ENCODE measurements around the gene SYCE1L.

The SYCE1L gene

DNA sequence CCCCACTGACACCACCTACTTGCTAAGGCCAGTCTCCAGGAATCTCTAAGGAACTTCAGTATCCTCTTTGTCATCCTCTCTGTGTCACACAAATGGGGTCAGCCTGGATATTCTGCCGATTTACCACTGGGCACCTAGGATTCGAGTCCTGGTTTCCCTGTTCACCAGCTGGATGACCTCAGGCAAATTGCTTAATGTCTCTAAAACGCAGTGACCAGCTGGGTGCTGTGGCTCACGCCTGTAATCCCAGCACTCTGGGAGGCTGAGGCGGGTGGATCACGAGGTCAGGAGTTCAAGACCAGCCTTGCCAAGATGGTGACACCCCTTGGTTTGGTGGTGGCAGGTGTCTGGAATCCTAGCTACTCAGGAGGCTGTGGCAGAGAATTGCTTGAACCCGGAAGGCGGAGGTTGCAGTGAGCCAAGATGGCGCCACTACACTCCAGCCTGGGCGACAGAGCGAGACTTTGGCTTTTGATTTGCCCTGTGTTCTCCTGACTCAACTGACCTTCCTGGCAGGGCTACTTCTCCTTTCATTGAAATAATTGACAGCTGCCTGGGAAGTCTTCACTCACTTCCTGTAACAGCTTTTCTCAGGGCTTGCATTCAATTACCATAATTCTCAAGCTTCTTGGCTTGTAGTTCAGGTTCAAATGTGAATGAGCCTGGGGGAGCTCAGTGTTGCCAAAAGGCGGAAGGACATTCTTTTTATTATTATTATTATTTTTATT lies 15.4 kb downstream of the SYCE1L start:
- TF ChIP-seq EZH2phosphoT487 (IDR thresholded peaks at IDR 0.05; ENCODE audit: borderline replicate concordance) = no peak
- no peak for TF ChIP-seq CTCF (conservative IDR thresholded peaks at IDR 0.05; ENCODE audit: low read length)
- Histone ChIP-seq H3F3A (ENCODE audit: low read depth) (no peaks in the 10 kb centered on the region), H4K20me1 (ENCODE audit: insufficient read depth, low read length, poor library complexity, severe bottlenecking) (no peaks in the 10 kb centered on the region), H2AFZ (ENCODE audit: low read length) (no peak overlapping the region), H3K27me3 (ENCODE audit: insufficient read depth, low read length, poor library complexity, severe bottlenecking) (no peaks in the 10 kb centered on the region), H3K4me3 (ENCODE audit: low read length, poor library complexity, severe bottlenecking) (no peak overlapping the region), H3K79me2 (ENCODE audit: insufficient read depth, low read length) (no peaks in the 10 kb centered on the region), H3K36me3 (ENCODE audit: insufficient read depth, low read length) (no peaks in the 10 kb centered on the region), H3K9ac (ENCODE audit: low read depth, low read length, poor library complexity, severe bottlenecking) (no peak overlapping the region), H3K9me3 (ENCODE audit: insufficient read depth, low read depth, low read length) (no peaks in the 10 kb centered on the region), H3K9me2 (replicated peaks; ENCODE audit: low read depth, low read length) (no peaks in the 10 kb centered on the region), H3K4me2 (ENCODE audit: low read depth, low read length, poor library complexity, severe bottlenecking) (no peak overlapping the region), H3K4me1 (ENCODE audit: insufficient read depth, low read length, poor library complexity, severe bottlenecking) (no peaks in the 10 kb centered on the region)

GRCh38 chr16:77219437-77219836 lies 20.2 kb downstream of the SYCE1L start:
- H3K9me2 ChIP-seq (replicated peaks; ENCODE audit: low read depth, low read length) = no peaks in the 10 kb centered on the region
- H3K27me3 ChIP-seq (ENCODE audit: insufficient read depth, low read length, poor library complexity, severe bottlenecking) = no peaks in the 10 kb centered on the region
- H3K9ac ChIP-seq (ENCODE audit: low read depth, low read length, poor library complexity, severe bottlenecking) = no peak overlapping the region
- TF ChIP-seq EZH2phosphoT487 (IDR thresholded peaks at IDR 0.05; ENCODE audit: borderline replicate concordance) (no peak), CTCF (conservative IDR thresholded peaks at IDR 0.05; ENCODE audit: low read length) (no peak)
- H2AFZ ChIP-seq (ENCODE audit: low read length) = no peak overlapping the region
- H3K4me3 ChIP-seq (ENCODE audit: low read length, poor library complexity, severe bottlenecking) = no peak overlapping the region
- H3F3A ChIP-seq (ENCODE audit: low read depth) = no peaks in the 10 kb centered on the region
- no peaks in the 10 kb centered on the region for H3K79me2 ChIP-seq (ENCODE audit: insufficient read depth, low read length)
- no peaks in the 10 kb centered on the region for H4K20me1 ChIP-seq (ENCODE audit: insufficient read depth, low read length, poor library complexity, severe bottlenecking)
- no peak overlapping the region for H3K4me2 ChIP-seq (ENCODE audit: low read depth, low read length, poor library complexity, severe bottlenecking)
- H3K36me3 ChIP-seq (ENCODE audit: insufficient read depth, low read length) = no peaks in the 10 kb centered on the region
- H3K9me3 ChIP-seq (ENCODE audit: insufficient read depth, low read depth, low read length) = no peaks in the 10 kb centered on the region
- peaks cover 4% of the 10 kb centered on the region for H3K4me1 ChIP-seq (ENCODE audit: insufficient read depth, low read length, poor library complexity, severe bottlenecking)

GRCh38 chr16:77220427-77220826 lies 21.2 kb downstream of the SYCE1L start:
- Histone ChIP-seq H3K9me2 (replicated peaks; ENCODE audit: low read depth, low read length) (no peaks in the 10 kb centered on the region), H4K20me1 (ENCODE audit: insufficient read depth, low read length, poor library complexity, severe bottlenecking) (no peaks in the 10 kb centered on the region), H3K9me3 (ENCODE audit: insufficient read depth, low read depth, low read length) (no peaks in the 10 kb centered on the region), H3K4me1 (ENCODE audit: insufficient read depth, low read length, poor library complexity, severe bottlenecking) (peaks cover 4% of the 10 kb centered on the region), H3K4me3 (ENCODE audit: low read length, poor library complexity, severe bottlenecking) (no peak overlapping the region), H3K27me3 (ENCODE audit: insufficient read depth, low read length, poor library complexity, severe bottlenecking) (no peaks in the 10 kb centered on the region), H3K4me2 (ENCODE audit: low read depth, low read length, poor library complexity, severe bottlenecking) (no peak overlapping the region), H3F3A (ENCODE audit: low read depth) (no peaks in the 10 kb centered on the region), H3K9ac (ENCODE audit: low read depth, low read length, poor library complexity, severe bottlenecking) (no peak overlapping the region), H3K36me3 (ENCODE audit: insufficient read depth, low read length) (no peaks in the 10 kb centered on the region), H2AFZ (ENCODE audit: low read length) (no peak overlapping the region), H3K79me2 (ENCODE audit: insufficient read depth, low read length) (no peaks in the 10 kb centered on the region)
- no peak for TF ChIP-seq EZH2phosphoT487 (IDR thresholded peaks at IDR 0.05; ENCODE audit: borderline replicate concordance)
- TF ChIP-seq CTCF (conservative IDR thresholded peaks at IDR 0.05; ENCODE audit: low read length) = no peak

Data from Loucy (cell line).